Ishikawa (cell line): Measurements from ENCODE around the gene MLF1.

Source experiments
- CEBPB ChIP-seq: IDR thresholded peaks from 2 replicates; pipeline ENCODE4 v1.6.1; 2012
- CREB1 ChIP-seq: IDR thresholded peaks from 2 replicates; pipeline ENCODE4 v1.6.1; 2012; ENCODE audit warnings: low read depth
- EGR1 ChIP-seq: IDR thresholded peaks from 2 replicates; pipeline ENCODE4 v1.6.1; 2012
- EP300 ChIP-seq: IDR thresholded peaks from 2 replicates; pipeline ENCODE4 v1.6.1; 2012; ENCODE audit warnings: borderline replicate concordance
- FOXM1 ChIP-seq: IDR thresholded peaks from 2 replicates; pipeline ENCODE4 v1.6.1; 2012; ENCODE audit warnings: low read depth, borderline replicate concordance
- MAX ChIP-seq: IDR thresholded peaks from 2 replicates; pipeline ENCODE4 v1.6.1; 2012
- NFIC ChIP-seq: IDR thresholded peaks from 2 replicates; pipeline ENCODE4 v1.6.1; 2012
- RAD21 ChIP-seq: IDR thresholded peaks from 2 replicates; pipeline ENCODE4 v1.6.1; 2012; ENCODE audit warnings: low read depth
- REST ChIP-seq: IDR thresholded peaks from 2 replicates; pipeline ENCODE4 v1.6.1; 2012; ENCODE audit warnings: low read depth, mild to moderate bottlenecking
- TAF1 ChIP-seq: IDR thresholded peaks from 2 replicates; pipeline ENCODE4 v1.6.1; 2012; ENCODE audit warnings: low read depth, mild to moderate bottlenecking
- TCF12 ChIP-seq: IDR thresholded peaks from 2 replicates; pipeline ENCODE4 v1.6.1; 2012; ENCODE audit warnings: low read depth
- TEAD4 ChIP-seq: IDR thresholded peaks from 2 replicates; pipeline ENCODE4 v1.6.1; 2012
- YY1 ChIP-seq: IDR thresholded peaks from 2 replicates; pipeline ENCODE4 v1.6.1; 2012; ENCODE audit warnings: low read depth
- ZBTB7A ChIP-seq: IDR thresholded peaks from 2 replicates; pipeline ENCODE4 v1.6.1; 2012; ENCODE audit warnings: low read depth
- TF ChIP-seq, protein P1 (sequence below): IDR thresholded peaks from 2 replicates; pipeline ENCODE4 v1.6.1; 2012

MLF1 gene

DNA sequence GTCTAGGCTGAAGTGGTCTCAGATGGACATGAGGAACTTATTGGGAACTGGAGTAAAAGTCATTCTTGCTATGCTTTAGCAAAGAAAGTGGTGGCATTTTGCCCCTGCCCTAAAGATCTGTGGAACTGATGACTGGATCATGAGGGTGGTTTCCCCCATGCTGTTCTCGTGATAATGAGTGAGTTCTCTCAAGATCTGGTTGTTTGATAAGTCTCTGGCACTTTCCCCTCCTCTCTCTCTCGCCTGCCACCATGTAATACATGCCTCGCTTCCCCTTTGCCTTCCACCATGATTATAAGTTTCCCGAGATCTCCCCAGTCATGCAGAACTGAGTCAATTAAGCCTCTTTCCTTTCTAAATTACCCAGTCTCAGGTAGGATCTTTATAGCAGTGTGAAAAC, 11.5 kb upstream of the MLF1 start:
- no peak for TF ChIP-seq CREB1
- no peak for TF ChIP-seq EP300
- no peak for TF ChIP-seq EGR1
- TF ChIP-seq TAF1, result no peak
- TF ChIP-seq YY1, result no peak
- no peak for TF ChIP-seq MAX
- TF ChIP-seq FOXM1, result no peak
- no peak for TF ChIP-seq TCF12
- no peak for TF ChIP-seq CEBPB
- TF ChIP-seq NFIC, result no peak
- no peak for TF ChIP-seq ZBTB7A
- no peak for TF ChIP-seq REST
- no peak for TF ChIP-seq TEAD4
- TF ChIP-seq, protein P1, sequence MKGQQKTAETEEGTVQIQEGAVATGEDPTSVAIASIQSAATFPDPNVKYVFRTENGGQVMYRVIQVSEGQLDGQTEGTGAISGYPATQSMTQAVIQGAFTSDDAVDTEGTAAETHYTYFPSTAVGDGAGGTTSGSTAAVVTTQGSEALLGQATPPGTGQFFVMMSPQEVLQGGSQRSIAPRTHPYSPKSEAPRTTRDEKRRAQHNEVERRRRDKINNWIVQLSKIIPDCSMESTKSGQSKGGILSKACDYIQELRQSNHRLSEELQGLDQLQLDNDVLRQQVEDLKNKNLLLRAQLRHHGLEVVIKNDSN, result no peak
- no peak for TF ChIP-seq RAD21

DNA sequence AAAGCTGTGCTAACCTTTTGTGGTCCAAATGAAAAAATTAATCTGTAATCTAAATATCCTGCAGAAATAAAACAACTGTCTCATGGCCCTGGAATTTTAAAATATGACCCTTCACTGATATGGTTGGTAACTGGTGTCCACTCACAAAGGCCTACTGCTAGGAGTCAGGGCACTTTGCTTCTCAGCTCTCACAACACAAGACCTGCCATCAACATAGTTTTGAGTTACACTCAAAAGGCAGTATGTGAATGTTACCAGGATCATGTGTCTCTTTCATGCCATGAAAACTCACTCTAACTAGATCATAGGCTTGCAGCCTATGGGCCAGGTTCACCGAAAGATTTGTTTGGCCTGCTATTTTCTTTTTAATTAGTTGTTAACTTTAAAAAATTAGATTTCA, 10.0 kb upstream of the MLF1 start:
- no peak for TF ChIP-seq FOXM1
- TF ChIP-seq CEBPB, result no peak
- TF ChIP-seq YY1, result no peak
- no peak for TF ChIP-seq NFIC
- TF ChIP-seq TCF12, result no peak
- no peak for TF ChIP-seq ZBTB7A
- no peak for TF ChIP-seq CREB1
- no peak for TF ChIP-seq TAF1
- TF ChIP-seq TEAD4, result no peak
- TF ChIP-seq MAX, result no peak
- no peak for TF ChIP-seq EP300
- TF ChIP-seq RAD21, result no peak
- TF ChIP-seq, protein P1, result no peak
- no peak for TF ChIP-seq REST
- TF ChIP-seq EGR1, result no peak

GRCh38 chr3:158562674-158563073, 8.3 kb upstream of the MLF1 start:
- TF ChIP-seq CREB1 (no peak), CEBPB (no peak), REST (no peak), MAX (no peak), RAD21 (no peak), TCF12 (no peak), YY1 (no peak), ZBTB7A (no peak), EGR1 (no peak), TEAD4 (no peak), TAF1 (no peak), NFIC (no peak), EP300 (no peak), FOXM1 (no peak)
- TF ChIP-seq, protein P1, result no peak

- TF ChIP-seq NFIC, result no peak
- TF ChIP-seq TCF12, result no peak
- TF ChIP-seq CREB1, result no peak
- TF ChIP-seq ZBTB7A, result no peak
- no peak for TF ChIP-seq FOXM1
- TF ChIP-seq, protein P1, result no peak
These were observed 7.9 kb upstream of the MLF1 start for GRCh38 chr3:158563076-158563475.
